HG03135 (cell line): ENCODE measurements around the gene SERPINA4.
"Not testable (repeated sequence)": the region's sequence is repeated elsewhere in the genome, so short reads cannot be mapped to it uniquely, and the experiment has no call there.

Source experiments
- ATAC-seq: cut with Tn5 transposase; IDR thresholded peaks from one replicate; pipeline ENCODE4 v1.9.1; 2021; ENCODE audit warnings: mild to moderate bottlenecking, moderate library complexity; ENCODE audit not compliant: unreplicated experiment

SERPINA4 gene

DNA sequence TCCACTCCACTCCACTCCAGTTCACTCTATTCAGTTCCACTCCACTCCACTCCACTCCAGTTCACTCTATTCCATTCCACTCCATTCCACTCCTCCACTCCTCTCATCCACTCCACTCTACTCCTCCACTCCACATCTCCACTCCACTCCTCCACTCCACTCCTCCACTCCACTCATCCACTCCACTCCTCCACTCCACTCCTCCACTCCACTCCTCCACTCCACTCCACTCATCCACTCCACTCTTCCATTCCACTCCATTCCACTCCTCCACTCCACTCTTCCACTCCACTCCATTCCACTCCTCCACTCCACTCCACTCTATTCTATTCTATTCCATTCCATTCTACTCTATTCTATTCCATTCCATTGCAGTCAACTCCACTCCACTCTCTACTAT, 29.8 kb downstream of the SERPINA4 start:
- ATAC-seq: no peak

GRCh38 chr14:94591871-94592270, 30.6 kb downstream of the SERPINA4 start:
- no peak for ATAC-seq

GRCh38 chr14:94592457-94592856, 31.2 kb downstream of the SERPINA4 start:
- ATAC-seq: no peak

- ATAC-seq: no peak
Observed at GRCh38 chr14:94593376-94593748, 32.1 kb downstream of the SERPINA4 start.

- ATAC-seq: no peak
Observed at GRCh38 chr14:94593749-94594431, 32.6 kb downstream of the SERPINA4 start.

DNA sequence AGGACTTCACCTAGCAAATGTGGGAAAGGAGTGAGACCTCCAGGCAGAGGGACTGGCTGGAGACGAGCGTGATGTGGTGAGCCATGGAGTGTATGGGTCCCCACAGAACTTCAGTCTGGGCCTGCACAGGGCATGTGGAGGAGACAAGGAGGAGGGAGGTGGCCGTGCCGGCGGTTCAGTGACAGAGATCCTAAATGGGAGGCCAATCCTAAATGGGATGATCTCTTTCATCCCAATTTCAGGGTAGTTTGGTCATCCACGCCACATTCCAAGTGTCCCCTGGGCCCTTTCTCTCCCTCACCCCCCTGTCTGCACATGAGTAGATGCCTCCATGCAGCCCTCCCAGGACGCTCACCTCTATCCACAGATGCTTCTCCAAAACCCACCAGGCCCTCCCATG, 33.2 kb downstream of the SERPINA4 start:
- ATAC-seq: no peak

DNA sequence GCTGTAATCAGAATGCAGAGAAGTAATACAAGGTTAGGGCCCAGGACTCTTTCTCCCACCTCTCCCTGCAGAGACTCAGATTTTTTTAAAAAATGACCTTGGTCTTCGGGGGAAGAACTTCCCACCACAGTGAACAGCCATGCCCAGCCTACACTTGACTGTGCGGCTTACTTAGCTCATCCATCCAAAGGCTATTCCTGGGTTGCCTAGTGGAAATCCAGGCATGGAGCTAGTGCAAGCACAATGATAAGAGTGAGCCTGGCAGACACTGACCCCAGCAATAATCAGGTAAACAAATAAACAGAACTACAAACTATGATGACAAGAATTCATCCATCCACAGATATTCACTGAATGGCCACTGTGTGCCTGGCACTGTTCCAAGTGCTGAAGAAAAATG, 34.7 kb downstream of the SERPINA4 start:
- ATAC-seq: no peak

DNA sequence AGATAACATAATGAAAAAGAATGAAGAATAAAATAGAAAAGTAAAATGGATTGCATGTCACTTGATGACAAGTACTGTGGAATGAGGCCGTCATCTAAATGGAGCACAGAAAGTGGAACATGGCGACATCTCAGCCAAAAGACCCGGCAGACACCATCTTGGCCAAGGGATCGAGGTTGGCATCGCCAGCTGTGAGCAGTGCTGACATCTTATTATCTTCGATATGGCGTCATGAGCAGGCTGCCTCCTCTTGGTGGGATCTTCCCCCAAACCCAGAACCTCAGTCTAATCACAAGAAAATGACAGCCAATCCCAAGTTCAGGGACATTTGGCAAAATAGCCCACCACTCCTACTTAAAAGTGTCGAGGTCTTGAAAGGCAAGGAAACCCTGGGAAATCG, 35.1 kb downstream of the SERPINA4 start:
- ATAC-seq: no peak

GRCh38 chr14:94597788-94598187, 36.5 kb downstream of the SERPINA4 start:
- ATAC-seq: no peak

- no peak for ATAC-seq
Observed at GRCh38 chr14:94598506-94598815, 37.2 kb downstream of the SERPINA4 start.

DNA sequence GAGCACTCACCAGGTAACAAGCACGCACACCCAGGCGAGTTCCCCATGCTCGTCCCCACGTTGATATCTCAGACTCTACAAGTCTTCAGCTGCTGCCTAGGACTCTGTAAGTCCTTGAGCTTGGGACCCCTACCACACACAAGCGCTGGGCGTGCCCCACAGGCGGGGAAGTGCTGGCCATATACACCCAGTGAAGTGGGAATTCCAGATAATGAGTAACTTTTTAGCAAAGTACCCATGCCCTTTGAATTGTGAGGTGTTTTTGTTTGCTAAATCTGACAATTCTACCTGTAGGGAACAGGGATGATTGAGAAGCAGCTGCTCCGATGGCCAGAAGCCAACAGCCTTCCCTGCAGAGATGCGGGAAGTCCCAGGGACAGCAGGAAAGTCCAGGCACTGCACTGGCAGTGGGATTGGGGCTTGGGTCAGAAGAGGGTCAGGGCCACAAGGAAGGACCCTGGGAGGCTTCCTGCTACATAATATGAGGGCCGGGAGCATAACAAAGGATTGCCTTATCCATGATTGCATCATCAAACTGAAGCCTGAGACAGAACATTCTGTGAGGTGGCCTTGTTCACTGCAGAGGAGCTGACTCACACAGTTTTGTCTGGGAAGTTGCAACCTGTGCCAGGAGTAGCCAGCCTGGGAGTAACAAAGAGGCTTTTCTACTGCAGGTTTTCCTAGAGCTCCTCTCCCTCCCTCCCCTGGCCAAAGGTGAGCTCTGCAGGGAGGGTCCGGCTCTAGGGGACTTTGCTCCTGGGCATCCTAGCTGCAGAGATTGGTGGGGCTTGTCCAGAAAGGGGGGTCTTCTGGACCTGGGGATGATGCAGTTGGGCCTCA, 37.8 kb downstream of the SERPINA4 start:
- no peak for ATAC-seq

- ATAC-seq: no peak
Observed at GRCh38 chr14:94599656-94600004, 38.4 kb downstream of the SERPINA4 start.

- ATAC-seq: no peak
Observed at GRCh38 chr14:94600148-94600545, 38.9 kb downstream of the SERPINA4 start.

GRCh38 chr14:94601884-94602391, 40.7 kb downstream of the SERPINA4 start:
- ATAC-seq: no peak

GRCh38 chr14:94602722-94603121, 41.5 kb downstream of the SERPINA4 start:
- no peak for ATAC-seq

DNA sequence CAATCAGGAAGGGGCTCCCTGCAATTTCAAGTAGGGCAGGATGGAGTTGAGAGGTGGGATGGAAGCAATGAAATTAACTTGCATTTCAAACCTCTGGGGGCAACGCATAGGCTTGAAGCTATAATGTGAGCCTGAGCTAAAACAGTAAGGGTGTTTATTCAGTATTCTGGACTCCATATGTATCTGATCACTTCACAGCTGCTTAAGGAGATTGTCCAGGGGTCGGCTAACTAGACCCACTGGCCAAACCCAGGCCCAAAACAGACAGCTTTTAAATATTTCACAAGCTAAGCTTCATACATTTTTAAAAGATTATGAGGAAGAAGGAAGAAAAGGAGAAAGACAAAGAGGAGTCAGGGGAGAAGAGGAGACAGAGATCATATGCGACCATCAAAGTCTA, 44.1 kb downstream of the SERPINA4 start:
- no peak for ATAC-seq

DNA sequence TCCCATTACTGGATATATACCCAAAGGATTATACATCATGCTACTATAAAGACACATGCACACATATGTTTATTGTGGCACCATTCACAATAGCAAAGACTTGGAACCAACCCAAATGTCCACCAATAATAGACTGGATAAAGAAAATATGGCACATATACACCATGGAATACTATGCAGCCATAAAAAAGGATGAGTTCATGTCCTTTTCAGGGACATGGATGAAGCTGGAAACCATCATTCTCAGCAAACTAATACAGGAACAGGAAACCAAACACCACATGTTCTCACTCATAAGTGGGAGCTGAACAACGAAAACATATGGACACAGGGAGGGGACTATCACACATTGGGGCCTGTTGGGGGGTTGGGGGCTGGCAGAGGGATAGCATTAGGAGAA, 47.7 kb downstream of the SERPINA4 start:
- not testable (repeated sequence) for ATAC-seq

DNA sequence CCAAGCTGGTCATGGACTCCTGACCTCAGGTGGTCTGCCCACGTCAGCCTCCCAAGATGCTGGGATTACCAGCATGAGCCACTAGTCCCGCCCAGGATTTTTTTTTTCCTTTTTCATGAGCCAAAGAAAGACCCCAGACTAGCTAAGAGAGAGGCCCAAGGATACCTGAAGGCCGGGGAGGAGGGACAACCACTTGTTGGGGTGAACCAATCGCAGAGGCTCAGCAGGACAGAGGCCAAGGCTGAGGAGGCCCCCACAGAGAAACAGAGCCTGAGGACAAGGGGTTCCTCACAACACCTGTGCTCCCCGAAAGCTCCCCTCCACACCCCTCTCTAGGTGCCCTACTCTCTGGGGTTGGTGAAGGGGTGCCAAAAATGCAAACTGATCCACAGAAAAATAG, 49.9 kb downstream of the SERPINA4 start:
- ATAC-seq: no peak

DNA sequence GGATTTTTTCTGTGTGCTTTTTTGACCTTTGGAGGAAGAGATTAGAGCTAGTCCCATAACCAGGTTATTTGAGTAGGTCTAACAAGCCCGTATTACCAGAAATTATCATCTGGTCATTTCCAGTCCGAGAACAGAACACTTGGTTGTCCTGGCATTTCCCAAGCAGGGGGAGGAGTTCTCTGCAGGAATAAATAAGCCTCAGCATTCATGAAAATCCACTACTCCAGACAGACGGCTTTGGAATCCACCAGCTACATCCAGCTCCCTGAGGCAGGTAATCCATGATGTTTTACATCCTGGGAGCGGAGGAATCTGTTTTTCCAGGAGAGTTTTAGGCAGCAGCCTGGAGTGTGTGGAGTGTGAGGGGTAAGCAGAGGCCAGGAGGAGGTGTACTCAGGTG, 50.9 kb downstream of the SERPINA4 start, which contains the start of gene SERPINA3:
Gene SERPINA3 (plus strand): TSS at position 218 of the 400 bp plus-strand sequence. CDS start 2,051 bp downstream, outside the sequence.
- no peak for ATAC-seq

DNA sequence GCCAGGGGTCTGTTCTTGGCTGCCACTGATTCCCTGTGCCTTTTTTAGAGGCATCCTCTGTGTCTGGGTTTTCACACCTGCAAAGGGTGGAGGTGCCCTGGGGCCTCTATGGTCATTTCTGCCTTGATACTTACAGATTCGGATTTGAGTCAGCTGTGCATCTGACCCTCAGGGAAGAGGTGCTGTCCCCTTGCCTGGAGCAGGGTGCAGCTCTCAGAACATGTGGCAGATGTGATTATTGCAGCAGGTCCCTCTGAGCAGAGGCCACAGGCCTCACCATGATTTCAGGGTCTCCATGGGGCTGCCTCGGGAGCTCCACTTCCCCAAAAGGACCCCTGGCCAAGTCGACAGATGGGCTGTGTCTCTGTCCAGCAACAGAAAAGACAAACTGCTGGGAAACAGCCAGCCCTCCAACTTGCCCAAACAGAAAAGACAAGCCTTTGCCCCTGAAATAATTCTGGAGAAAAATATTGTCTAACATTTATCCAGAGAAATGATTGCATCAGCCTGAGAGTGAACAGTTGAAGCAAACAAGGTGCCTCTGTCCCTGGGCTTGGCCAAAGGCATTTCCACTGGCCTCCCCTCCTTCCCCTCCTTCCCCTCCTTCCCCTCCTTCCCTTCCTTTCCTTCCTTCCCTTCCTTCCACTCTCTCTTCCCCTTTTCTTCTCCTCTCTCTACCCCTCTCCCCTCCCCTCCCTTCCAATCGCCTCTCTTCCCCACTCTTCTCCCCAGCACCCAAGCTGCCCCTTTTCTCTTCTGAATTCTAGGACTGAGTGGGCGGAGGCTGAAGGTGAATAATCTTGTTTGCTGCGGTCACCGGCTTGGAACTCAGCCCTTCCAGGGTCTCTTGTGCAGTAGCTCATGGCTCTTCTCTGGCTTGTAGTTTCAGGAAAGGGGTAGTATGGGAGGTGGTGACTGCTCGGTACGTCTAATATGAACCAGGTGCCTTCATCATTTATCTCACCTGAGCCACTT, 51.6 kb downstream of the SERPINA4 start:
- no peak for ATAC-seq
